ENCODE results near the gene GRID1.

Gene GRID1

GRCh38 chr10:86312701-86313270 is 53.8 kb downstream of the GRID1 start:
- no peak for DNase-seq (ENCODE audit: low spot score)

- DNase-seq (ENCODE audit: low spot score) = no peak
These were observed 54.7 kb downstream of the GRID1 start for GRCh38 chr10:86311906-86312305.

GRCh38 chr10:86311190-86311589 is 55.4 kb downstream of the GRID1 start:
- DNase-seq (ENCODE audit: low spot score) = no peak

- DNase-seq (ENCODE audit: low spot score) = no peak
These were observed 55.9 kb downstream of the GRID1 start for GRCh38 chr10:86310702-86311101.

- DNase-seq (ENCODE audit: low spot score) = no peak
These were observed 56.3 kb downstream of the GRID1 start for GRCh38 chr10:86310291-86310690.

GRCh38 chr10:86308056-86308455 is 58.5 kb downstream of the GRID1 start:
- DNase-seq (ENCODE audit: low spot score) = no peak

- no peak for DNase-seq (ENCODE audit: low spot score)
These were observed 59.8 kb downstream of the GRID1 start for GRCh38 chr10:86306628-86307278.

GRCh38 chr10:86305521-86305920 is 61.1 kb downstream of the GRID1 start:
- DNase-seq (ENCODE audit: low spot score) = no peak

GRCh38 chr10:86304436-86304835 is 62.2 kb downstream of the GRID1 start:
- no peak for DNase-seq (ENCODE audit: low spot score)

GRCh38 chr10:86303626-86304025 is 63.0 kb downstream of the GRID1 start:
- DNase-seq (ENCODE audit: low spot score) = no peak

- no peak for DNase-seq (ENCODE audit: low spot score)
These were observed 64.6 kb downstream of the GRID1 start for GRCh38 chr10:86301971-86302370.

GRCh38 chr10:86300931-86301830 is 65.4 kb downstream of the GRID1 start:
- DNase-seq (ENCODE audit: low spot score) = no peak

- DNase-seq (ENCODE audit: low spot score) = no peak
These were observed 66.1 kb downstream of the GRID1 start for GRCh38 chr10:86300399-86300925.

- no peak for DNase-seq (ENCODE audit: low spot score)
These were observed 67.0 kb downstream of the GRID1 start for GRCh38 chr10:86299562-86299961.

GRCh38 chr10:86298501-86299001 is 68.0 kb downstream of the GRID1 start:
- DNase-seq (ENCODE audit: low spot score) = no peak

- DNase-seq (ENCODE audit: low spot score) = no peak
These were observed 70.8 kb downstream of the GRID1 start for GRCh38 chr10:86295791-86296190.

GRCh38 chr10:86295351-86295750 is 71.2 kb downstream of the GRID1 start:
- no peak for DNase-seq (ENCODE audit: low spot score)

- no peak for DNase-seq (ENCODE audit: low spot score)
These were observed 72.0 kb downstream of the GRID1 start for GRCh38 chr10:86294346-86295265.

- no peak for DNase-seq (ENCODE audit: low spot score)
These were observed 73.2 kb downstream of the GRID1 start for GRCh38 chr10:86293396-86293791.

GRCh38 chr10:86292462-86293395 is 73.9 kb downstream of the GRID1 start:
- DNase-seq (ENCODE audit: low spot score) = no peak

All from D341Med (cell line).